Activated CD8-positive, alpha-beta memory T cell treated with anti-CD3 and anti-CD28 coated beads, Interleukin-2, amount 50 U/mL, for 4 hours (primary cell): ENCODE results near the gene ZC3H12A.
"Not testable (repeated sequence)": the region's sequence is repeated elsewhere in the genome, so short reads cannot be mapped to it uniquely, and the experiment has no call there.

ENCODE experiments used
- DNase-seq: peaks from one replicate; pipeline ENCODE4 v3.0.0-alpha.2; 2020

Gene ZC3H12A

GRCh38 chr1:37502791-37503190, 28.4 kb downstream of the ZC3H12A start:
- not testable (repeated sequence) for DNase-seq

GRCh38 chr1:37506740-37507139, 32.4 kb downstream of the ZC3H12A start:
- DNase-seq, result no peak

- no peak for DNase-seq
Measured at GRCh38 chr1:37509181-37509580, 34.8 kb downstream of the ZC3H12A start.

- peak; percentile 65 for DNase-seq
Measured at GRCh38 chr1:37513795-37514349, 39.5 kb downstream of the ZC3H12A start.

GRCh38 chr1:37514350-37515184, 40.2 kb downstream of the ZC3H12A start, which contains the start of gene MEAF6:
Gene MEAF6, minus strand, starts transcription at chr1:37514766. Its CDS starts 20 bp downstream, at chr1:37514746.
- peak; percentile 82 for DNase-seq

- no peak for DNase-seq
Measured at GRCh38 chr1:37515185-37516034, 41.0 kb downstream of the ZC3H12A start.

DNA sequence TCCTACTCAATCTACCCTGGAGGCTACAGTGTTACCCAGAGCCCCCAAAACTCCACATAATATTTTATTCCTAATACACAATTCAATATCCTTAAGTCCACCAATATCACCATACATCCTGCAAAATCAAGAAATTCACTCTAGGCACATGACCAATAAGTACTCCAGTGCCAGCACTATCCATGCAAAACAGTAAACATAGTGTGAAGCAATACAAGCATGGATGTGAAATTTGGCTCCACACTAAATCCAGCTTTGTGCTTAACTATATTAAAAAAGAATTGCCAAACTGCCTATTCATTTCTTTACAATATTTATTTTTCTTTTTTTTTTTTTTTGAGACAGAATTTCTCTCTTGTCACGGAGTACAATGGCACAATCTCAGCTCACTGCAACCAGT, 43.2 kb downstream of the ZC3H12A start:
- DNase-seq, result no peak

DNA sequence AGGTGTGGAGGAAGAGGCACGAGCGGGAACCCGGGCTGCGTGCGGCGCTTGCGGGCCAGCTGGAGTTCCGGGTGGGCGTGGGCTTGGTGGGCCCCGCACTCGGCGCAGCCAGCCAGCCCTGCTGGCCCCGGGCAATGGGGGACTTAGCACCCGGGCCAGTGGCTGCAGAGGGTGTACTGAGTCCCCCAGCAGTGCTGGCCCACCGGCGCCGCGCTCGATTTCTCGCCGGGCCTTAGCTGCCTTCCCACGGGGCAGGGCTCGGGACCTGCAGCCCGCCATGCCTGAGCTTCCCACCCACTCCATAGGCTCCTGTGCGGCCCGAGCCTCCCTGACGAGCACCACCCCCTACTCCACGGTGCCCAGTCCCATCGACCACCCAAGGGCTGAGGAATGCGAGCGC, 43.9 kb downstream of the ZC3H12A start:
- not testable (repeated sequence) for DNase-seq

DNA sequence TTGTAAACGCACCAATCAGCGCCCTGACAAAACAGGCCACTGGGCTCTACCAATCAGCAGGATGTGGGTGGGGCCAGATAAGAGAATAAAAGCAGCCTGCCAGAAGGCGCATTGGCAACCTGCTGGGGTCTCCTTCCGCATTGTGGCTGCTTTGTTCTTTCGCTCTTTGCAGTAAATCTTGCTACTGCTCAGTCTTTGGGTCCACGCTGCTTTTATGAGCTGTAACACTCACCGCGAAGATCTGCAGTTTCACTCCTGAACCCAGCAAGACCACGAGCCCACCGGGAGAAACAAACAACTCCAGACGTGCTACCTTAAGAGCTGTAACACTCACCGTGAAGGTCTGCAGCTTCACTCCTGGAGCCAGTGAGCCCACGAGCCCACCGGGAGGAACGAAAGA, 44.5 kb downstream of the ZC3H12A start:
- peak; percentile 48 for DNase-seq

DNA sequence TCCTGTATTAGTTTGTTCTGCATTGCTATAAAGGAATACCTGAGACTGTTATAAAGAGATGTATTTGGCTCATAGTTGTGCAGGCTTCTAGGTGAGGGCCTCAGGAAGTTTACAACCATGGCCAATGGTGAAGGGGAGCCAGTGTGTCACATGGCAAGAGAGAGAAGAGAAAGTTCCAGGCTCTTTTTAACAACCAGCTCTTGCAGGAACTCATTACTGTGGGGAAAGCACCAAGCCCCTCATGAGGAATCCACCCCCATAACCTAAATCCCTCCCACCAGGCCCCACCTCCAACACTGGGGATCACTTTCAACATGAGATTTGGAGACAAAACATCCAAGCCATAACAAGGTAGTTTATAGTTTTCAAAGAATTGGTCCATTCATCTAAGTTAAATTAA, 45.2 kb downstream of the ZC3H12A start:
- DNase-seq, result no peak

- DNase-seq, result not testable (repeated sequence)
Measured at GRCh38 chr1:37529888-37530287, 55.5 kb downstream of the ZC3H12A start.

GRCh38 chr1:37532418-37533156, 58.2 kb downstream of the ZC3H12A start:
- DNase-seq, result not testable (repeated sequence)

DNA sequence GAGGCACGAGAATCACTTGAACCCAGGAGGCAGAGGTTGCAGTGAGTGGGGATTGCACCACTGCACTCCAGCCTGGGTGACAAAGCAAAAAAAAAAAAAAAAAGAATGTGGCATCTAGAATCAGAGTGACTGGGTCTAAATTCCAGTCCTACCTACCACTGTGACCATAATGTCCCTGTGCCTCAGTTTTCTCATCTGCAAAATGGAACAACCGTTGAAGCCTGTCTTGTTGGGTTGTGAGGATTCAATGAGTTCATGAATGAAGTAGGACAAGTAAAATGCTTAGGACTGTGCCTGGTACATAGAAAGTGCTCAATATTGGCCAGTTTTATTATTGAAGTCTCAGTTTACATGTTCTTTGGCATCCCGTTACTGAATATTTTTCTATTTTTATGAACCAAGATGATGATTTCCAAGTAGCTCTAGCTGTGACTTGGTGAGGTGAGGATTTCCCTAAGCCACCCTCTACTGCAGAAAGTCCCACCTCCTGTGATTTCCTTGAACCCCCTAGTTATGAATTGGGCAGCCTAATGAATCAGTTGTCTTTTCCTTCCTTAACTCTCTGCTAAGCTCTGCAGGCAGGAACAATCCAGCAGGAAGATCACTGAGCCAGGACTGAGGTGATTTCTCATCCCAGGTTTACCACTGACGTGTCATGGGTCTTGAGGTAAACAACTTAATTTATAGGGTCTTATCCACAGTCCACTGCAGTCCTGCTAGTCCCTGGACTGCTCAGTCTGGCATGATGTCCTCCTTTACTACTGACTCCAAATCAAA, 59.1 kb downstream of the ZC3H12A start:
- no peak for DNase-seq
